Measurements from ENCODE around the gene FRMD5. TPM values are rescaled to one million over a fixed set of nuclear protein-coding genes. Genes with fewer than 3 reads are reported as not detected.

The FRMD5 gene
- total and polyA plus RNA-seq, 2 experiments from 2014 or later = 5.9 to 10.1 TPM

- TF ChIP-seq ZNF462 (CRISPR knock-in tag; IDR thresholded peaks at IDR 0.05) = no peak; the same call in 1 of the 2 replicates
- TF ChIP-seq ZNF331 (CRISPR knock-in tag; IDR thresholded peaks at IDR 0.05; ENCODE audit: low read depth) = no peak
Measured at GRCh38 chr15:43930079-43930478, 265.0 kb downstream of the FRMD5 start (continued).

GRCh38 chr15:43928152-43928551 lies 266.9 kb downstream of the FRMD5 start:
- ATAC-seq (peak; percentile 89), DNase-seq (ENCODE audit: low spot score) (peak; percentile 93)
- Histone ChIP-seq H4K20me1 (replicated peaks; ENCODE audit: insufficient read depth) (no peaks in the 10 kb centered on the region), H2AFZ (no peak overlapping the region), H3K36me3 (ENCODE audit: insufficient read depth) (no peaks in the 10 kb centered on the region), H3F3A (replicated peaks; ENCODE audit: low read depth) (peaks cover 9% of the 10 kb centered on the region; the same call in 1 of the 2 replicates), H3K27ac (ENCODE audit: low read depth) (peak overlapping the region; percentile 83), H3K27me3 (ENCODE audit: insufficient read depth) (no peaks in the 10 kb centered on the region), H3K79me2 (replicated peaks; ENCODE audit: insufficient read depth) (no peaks in the 10 kb centered on the region), H3K4me3 (no peak overlapping the region), H3K4me1 (ENCODE audit: insufficient read depth) (peaks cover 63% of the 10 kb centered on the region), H3K4me2 (no peak overlapping the region), H3K9me2 (ENCODE audit: insufficient read depth) (peaks cover 8% of the 10 kb centered on the region; the same call in 1 of the 2 replicates)
- peak; percentile 88 for TF ChIP-seq ZNF462 (CRISPR knock-in tag; IDR thresholded peaks at IDR 0.05)
- peak; percentile 86 for TF ChIP-seq NANOG (IDR thresholded peaks at IDR 0.05; ENCODE audit: borderline replicate concordance)
- no peak for TF ChIP-seq EZH2phosphoT487 (IDR thresholded peaks at IDR 0.05; ENCODE audit: unreplicated experiment)
- no peak for TF ChIP-seq ETS1 (IDR thresholded peaks at IDR 0.05)
- TF ChIP-seq POLR2AphosphoS5 (IDR thresholded peaks at IDR 0.05; ENCODE audit: low read depth) = peak; percentile 31; the same call in 1 of the 2 replicates
- TF ChIP-seq ZNF114 (CRISPR knock-in tag; IDR thresholded peaks at IDR 0.05) = 0 out of 2 replicates have a peak, but pooled peaks have one; percentile 1
- Mint-ChIP-seq H3K27ac (peak overlapping the region; percentile 91), H3K4me3 (peak overlapping the region; percentile 44), H3K9me3 (no peaks in the 10 kb centered on the region), H3K4me1 (peaks cover 73% of the 10 kb centered on the region), H3K36me3 (ENCODE audit: low read depth) (no peaks in the 10 kb centered on the region), H3K27me3 (ENCODE audit: insufficient read depth, low read depth, poor library complexity) (peaks cover 9% of the 10 kb centered on the region)

All from GM23338 (cell line).